Fibroblast of lung (primary cell): ENCODE data around the gene SAP130.

Source experiments
- EZH2 ChIP-seq: IDR thresholded peaks from 2 replicates; pipeline ENCODE4 v1.5.1; 2012; ENCODE audit warnings: low read length, control low read depth, mild to moderate bottlenecking; ENCODE audit errors: missing control alignments
- TF ChIP-seq, protein P1 (sequence below), 2 donors: IDR thresholded peaks in 1 of 2; conservative IDR thresholded peaks in 1 of 2; 1 replicate in 1 of 2; 2 replicates in 1 of 2; pipeline ENCODE4 v1.5.1; 2011 to 2012; ENCODE audit warnings: low read length in 2 of 2, control low read depth in 1 of 2, inconsistent platforms in 1 of 2, low read depth in 1 of 2, mild to moderate bottlenecking in 1 of 2

DNA sequence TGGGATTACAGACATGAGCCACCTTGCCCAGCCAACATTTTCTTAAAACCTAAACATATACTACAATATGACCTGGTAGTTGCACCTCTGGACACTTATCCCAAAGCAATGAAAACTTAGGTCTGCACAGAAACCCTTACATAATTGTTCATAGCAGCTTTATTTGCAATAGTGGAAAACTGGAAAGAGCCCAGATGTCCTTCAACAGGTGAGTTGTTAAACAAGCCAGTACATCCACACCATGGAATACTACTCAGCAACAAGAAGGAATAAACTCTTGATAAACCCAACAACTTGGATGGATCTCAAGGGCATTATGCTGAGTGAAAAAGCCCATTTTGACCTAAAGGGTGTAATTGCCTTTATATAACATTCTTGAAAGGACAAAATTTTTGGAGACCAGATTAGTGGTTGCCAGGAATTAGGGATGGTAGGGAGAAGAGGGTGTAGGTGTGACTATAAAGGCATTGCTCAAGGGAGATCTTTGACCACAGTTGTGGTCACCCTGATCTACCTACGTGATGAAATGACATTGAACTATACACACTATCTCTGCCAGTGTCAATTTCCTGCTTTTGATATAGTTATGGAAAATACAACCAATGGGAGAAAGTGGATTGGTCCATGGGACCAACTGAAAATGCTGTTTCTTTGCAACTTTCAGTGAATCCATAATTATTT is 130.2 kb downstream of the SAP130 start:
- TF ChIP-seq, protein P1, sequence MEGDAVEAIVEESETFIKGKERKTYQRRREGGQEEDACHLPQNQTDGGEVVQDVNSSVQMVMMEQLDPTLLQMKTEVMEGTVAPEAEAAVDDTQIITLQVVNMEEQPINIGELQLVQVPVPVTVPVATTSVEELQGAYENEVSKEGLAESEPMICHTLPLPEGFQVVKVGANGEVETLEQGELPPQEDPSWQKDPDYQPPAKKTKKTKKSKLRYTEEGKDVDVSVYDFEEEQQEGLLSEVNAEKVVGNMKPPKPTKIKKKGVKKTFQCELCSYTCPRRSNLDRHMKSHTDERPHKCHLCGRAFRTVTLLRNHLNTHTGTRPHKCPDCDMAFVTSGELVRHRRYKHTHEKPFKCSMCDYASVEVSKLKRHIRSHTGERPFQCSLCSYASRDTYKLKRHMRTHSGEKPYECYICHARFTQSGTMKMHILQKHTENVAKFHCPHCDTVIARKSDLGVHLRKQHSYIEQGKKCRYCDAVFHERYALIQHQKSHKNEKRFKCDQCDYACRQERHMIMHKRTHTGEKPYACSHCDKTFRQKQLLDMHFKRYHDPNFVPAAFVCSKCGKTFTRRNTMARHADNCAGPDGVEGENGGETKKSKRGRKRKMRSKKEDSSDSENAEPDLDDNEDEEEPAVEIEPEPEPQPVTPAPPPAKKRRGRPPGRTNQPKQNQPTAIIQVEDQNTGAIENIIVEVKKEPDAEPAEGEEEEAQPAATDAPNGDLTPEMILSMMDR (conservative IDR thresholded peaks at IDR 0.05 in 1 of 2, IDR thresholded peaks at IDR 0.05 in 1 of 2; ENCODE audit: low read depth in 1 of 2, low read length in 2 of 2) = no peak
- no peak for TF ChIP-seq EZH2
